Activated gamma-delta T cell treated with Interleukin-2 at 50 U/mL for 16 hours (primary cell): ENCODE data around the gene PREX1.

ENCODE experiments used
- DNase-seq: peaks from one replicate; pipeline ENCODE4 v3.0.0-alpha.2; 2020

The PREX1 gene

DNA sequence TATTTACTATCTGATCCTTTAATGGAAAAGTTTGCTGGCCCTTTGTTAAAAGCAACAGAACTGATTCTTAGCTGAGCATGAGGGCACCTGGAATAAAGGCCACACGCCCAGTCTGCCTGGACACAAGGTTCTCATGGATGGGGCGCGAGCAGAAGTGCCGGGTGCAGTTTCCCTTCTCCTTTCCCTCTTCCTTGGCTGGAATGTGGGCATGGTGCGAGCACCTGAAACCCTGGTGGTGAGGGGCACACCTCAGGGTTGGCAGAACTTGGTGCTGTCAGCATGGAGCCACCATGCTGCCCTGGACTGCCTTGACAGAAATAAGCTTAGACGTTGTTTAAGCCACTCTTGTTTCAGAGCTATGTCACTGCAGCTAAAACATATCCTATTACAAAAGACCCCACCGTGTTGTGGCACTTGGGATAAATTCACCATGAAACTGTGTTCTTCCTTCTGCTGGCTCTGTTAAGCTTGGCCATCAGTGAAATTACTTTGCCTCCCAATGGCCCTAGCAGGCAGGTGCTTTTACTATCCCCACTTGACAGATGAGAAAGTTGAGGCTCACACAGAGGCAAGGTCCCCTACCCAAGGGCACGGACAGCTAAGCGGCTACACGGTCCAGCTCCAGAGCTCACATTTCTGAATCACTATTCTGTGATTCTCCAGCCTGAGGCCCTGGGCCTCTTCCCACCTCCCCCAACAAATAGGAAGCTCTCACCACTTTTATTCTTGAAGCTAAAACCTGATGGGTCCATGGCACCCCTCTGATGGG lies 115.9 kb downstream of the PREX1 start:
- DNase-seq: no peak

DNA sequence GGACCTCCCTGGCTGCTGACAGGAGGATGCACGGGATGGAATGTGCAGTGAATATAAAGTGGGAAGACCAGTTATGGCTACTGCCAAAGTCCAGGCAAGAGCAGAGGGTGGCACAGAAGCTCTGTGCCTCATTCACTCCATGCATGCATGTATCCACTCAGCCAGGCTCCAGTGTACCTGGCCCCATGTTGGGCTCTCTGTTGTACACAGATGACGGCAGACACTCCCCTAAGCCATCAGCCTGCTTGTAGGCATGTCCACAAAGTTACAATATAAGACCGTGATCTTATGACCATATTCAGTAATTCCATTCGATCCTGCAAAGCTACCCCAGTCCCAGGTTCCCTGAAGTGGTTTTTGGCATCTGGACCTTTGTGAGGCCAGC lies 116.8 kb downstream of the PREX1 start:
- no peak for DNase-seq

DNA sequence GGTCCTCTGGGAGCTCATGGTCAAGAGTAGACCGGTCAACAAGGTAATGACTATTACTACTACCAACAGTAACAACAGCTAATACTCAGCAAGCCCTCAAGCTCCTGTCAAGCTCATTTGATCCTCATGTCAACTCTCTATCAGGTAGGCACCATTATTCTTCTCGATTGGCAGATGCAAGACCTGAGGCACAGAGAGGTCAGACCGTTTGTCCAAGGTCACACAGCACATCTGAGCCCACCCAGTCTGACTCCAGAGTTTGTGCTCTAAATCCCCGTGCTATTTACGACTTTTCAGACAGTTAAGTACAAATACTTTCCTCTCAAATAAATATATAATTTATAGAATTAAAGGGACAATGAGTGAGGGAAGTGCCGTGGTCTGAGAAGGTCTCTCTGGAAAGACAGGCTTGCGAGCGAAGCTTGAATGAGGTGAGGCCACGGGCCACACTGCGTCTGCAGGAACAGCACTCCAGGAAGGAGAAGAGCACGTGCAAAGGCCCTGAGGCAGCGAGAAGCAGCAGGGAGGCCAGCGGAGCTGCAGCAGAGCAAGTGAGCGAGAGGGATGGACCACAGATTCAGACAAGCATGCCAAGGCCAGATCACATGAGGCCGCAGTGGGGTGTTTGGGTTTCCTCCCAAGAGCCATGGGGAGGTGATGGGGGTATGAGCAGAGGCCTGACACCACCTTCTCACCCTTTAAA lies 117.3 kb downstream of the PREX1 start:
- no peak for DNase-seq

DNA sequence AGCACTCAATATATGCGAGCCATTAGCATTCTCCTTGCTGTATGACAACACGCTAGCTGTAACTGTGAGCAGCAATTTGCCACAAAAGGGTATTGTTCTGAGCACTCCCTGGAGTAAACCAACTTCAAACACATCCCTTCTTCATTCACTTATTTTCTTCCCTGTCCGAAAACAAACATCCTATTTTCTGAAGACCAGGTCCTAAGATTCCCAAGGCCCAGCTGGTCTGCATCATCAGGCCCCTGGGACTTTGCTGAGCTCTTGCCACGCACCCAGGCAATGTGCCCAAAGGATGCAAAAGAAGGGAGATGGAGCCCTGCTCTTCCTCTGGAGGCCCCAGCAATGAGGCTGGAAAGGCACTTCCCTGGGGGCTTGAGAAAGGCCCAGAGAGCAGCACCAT lies 118.1 kb downstream of the PREX1 start:
- no peak for DNase-seq

DNA sequence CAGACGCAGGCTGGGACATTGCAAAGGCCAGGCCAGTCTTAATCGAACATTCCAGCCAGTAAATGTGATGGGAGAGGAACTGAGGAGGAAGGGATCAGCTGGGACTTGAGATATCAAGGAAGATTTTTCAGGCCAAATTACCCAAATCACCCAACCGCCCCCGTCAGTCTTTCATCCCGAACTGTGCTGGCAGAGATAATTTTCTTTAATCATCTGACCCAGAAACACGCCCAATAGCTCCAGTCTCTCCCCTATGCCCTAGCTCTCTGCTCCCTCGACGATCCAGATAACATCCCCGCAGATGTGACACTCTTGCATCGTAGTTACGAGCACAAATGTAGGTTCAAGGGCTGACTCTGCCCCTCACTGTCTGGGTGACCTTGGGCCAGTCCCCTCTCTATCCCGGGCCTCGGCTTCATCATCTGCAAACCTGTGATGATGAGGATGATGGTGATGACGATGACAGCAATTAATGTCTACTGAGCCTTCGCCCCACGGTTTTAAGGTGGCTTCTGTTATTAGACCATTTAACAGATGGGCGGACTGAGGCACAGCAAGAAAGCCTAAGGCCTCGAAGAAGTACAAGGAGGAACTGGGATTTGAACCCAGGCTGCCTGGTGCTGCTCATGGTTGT lies 118.6 kb downstream of the PREX1 start:
- DNase-seq: no peak

DNA sequence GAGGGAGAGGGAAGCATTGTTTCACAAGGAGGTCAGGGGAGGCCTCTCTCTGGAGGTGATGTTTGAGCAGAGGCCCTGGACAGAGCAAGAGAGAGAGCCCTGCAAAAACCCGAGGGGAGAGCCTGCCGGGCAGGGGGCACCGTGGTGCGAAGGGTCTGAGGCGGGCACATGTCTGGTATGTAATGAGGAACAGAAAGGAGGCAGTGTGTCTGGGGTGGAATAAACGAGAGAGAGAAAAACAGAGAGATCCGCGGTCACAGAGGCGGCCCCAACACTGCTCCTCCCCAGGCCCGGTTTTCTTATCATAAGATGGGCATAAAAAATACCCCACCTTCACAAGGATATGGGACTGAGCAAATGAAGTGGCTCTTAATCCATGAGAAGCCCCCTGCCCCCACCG lies 119.2 kb downstream of the PREX1 start:
- DNase-seq: no peak

DNA sequence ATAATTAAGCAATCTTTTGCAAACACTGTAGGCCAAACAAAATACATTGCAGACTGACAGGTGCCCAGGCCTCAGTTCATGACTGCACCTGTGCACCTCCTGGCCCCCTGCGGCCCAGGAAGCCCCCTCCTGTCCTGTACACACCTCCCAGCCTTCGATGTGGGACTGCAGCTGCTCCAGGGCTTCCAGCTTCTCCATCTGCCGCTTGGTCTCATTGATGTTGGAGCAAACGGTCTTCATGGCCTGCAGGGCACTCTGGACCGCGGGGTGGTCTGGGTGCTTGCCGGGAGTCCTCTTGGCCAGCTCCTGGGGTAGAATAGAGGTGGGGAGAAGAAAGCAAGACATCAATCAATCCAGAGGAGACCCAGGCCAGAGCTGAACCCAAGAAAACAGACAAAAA lies 119.7 kb downstream of the PREX1 start:
- DNase-seq: no peak

DNA sequence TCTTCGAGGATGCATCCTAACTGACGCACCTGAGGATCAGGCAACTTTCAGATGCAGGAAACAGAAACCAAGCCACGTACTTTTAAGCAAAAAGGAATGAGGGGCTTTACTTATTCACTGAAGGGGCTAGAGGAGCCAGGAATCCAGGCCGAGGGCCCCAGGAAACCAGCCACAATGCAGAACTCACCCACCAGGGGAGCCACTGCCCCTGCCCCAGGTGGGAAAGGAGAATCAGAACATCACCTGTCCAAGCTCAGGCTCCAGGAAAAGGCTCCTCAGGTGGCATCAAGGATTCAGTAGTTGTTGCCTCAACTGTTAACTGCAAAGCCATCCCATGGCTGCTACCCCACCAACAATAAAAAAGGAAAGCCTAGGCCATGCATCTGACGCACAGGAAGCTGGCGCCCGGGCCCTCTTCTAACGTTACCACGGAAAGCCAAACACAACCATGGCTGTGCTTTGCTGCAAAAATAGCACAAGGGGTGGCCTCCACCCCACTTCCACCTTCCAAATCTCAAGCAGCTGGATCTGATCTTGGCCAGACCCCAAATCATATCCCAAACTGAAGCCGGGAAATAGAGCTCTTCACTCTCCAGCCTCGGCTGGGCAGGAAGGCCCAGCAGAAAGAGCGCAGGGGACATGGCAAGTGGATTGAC lies 121.0 kb downstream of the PREX1 start:
- DNase-seq: no peak

DNA sequence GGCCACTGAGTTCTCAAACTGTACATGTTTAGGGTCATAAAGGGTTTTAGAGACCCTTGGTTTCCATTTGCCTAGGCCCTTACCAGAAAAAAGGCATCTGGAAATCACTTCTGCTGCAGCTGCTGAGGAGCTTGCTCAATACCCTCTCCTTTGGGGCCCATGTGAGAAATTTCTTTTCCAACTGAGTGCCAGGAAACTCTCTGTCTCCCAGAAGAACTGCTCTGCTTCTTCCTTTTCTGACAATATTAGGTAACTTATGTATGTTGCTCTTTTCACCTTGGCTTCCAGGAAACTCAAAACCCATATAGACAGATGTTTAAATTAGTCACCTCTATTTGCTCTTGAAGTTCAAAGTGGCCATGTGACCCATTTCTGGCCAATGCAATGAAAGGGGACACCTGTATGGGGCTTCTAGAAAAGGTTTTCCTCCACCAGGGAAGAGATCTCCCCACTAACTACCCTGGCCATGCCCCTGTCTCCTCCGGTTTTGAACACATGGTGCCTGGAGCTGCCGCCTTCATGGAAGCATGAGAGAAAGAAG lies 121.6 kb downstream of the PREX1 start:
- DNase-seq: no peak

DNA sequence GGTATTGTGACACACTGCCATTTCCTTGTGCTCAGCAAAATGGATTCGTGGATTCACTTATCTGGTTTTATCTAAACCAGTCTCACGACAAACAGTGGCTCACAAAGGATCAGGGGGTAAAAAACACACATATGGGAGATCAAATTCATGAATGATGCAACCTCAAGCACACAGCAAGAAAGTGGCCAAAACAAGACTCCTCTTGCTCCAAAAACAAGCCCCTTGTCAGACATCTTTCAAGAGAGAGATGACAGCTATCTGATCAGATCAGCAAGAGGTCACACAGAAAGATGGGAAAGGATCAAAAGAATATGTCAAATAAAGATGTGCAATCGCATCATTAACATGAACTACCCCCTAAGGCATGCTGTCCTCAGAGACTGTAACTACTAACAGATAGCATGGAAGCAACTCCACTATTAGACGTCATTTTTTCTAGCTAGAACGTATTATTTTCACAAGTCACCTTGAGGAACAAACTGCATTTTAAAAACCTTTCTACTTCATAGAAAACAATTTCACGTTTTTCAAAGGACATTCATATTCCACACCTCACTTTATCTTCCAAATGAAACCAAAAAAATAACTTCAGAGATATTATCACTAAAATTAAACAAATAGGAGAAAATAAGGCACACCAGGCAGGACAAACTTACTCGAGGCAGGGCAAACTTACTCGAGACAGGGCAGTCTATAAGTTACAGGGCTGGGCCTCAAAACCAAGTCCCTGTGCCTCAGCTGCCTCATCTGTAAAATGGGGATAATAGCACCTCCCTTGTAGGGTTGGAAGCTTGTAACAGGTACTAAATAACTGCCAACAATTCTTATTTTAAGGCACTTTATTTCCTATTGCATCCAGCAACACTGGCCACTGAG lies 122.3 kb downstream of the PREX1 start:
- no peak for DNase-seq

DNA sequence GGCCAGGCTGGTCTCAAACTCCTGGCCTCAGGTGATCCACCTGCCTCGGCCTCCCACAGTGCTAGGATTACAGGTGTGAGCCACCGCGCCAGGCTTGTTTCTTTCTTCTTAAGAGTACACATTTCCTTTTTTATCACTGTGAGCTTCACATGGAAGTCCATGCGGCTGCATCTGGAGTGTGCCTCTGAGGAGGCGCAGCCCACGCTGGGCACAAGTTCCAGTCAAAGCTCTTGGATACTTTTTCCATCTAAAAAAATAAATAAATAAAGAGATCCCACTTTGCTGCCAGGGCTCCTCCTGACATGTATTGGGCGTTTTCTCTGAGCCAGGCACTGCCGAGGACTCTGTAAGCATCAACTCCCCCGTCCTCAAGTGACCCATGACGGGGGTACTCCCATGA lies 123.0 kb downstream of the PREX1 start:
- no peak for DNase-seq

DNA sequence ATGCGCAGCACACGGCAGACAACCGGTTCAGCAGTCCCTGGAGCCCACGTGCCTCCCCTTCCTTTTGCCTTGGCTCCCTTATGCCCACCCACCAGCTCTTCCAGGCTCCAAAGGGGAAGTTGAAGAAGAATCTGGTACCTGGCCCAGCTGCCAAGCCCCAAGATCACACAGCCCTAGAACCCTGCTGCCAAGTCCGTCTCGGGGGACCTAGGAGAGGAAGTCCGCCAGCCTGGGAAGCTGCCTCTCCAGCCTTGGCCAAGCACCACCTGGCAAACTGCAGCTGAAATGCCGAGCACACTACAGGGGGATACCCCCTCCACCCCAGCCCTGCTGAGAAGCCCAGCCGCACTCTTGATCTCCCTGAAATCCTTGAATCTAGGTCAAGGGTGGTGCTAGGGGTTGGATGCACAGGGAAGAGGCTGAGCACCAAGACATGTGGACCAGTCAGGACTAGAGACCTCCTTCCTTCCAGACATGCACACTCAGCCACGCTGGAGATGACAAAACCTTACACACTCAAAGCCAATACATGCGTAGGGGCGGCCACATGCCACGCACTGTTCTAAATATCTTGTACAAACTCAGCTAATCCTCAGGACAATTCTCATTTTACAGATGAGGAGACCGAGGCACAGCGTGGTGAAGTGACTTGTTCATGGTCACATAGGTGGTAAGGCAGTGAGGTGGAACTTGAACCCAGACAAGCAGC lies 124.1 kb downstream of the PREX1 start:
- DNase-seq: no peak

DNA sequence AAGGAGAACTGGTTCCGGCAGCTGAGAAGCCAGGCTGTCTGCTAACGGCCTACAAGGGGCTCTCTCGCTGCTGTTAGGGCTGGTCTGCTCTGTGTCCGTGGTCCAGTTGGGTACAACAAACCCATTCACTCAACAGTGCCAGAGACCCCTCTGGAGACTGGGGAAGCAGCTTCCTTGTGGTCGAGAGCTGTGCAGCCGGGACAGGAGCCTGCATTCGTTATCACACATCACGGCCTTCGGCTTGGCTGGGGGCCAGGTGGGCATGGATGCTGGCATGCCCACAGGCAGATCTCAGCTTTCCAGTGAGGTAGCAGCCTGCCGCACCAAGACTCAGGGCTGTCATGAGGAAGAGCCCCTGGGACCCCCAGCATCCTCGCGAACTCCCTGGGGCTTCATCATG lies 124.7 kb downstream of the PREX1 start:
- DNase-seq: no peak

DNA sequence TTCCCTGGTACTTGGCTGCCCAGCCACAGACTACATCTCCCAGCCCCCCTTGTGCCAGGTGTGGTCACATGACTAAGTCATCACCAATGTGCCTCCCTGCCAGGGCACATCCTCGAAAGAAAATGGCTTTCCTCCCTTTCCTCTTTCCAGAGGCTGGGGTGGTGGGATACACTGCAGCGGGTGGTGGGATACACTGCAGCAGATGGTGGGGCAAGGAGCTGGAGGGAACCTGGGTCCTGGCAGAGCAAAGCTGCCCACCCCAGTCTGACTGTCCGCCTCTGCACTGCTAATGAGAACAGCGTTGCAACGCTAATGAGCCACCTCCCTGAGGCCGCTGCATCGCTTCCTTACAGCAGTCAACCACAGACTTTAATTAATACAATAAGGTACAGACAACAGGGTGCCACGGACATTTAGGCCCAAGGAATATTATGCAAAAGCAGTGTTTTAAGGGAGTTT lies 125.3 kb downstream of the PREX1 start:
- DNase-seq: no peak

DNA sequence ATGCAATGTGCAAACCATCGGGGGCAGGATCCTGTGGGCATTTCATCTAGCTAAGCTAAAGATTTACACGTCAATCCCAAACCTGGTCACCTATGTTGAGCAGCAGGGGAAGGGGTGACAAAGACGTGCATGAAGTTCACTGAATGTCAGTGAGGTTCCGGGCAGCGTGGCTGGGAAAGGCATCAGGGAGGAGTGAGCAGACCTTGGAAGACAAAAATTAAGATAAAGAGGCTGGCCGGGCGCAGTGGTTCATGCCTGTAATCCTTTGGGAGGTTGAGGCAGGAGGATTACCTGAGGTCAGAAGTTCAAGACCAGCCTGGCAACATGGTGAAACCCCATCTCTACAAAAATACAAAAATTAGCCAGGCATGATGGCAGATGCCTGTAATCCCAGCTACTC lies 126.1 kb downstream of the PREX1 start:
- no peak for DNase-seq

DNA sequence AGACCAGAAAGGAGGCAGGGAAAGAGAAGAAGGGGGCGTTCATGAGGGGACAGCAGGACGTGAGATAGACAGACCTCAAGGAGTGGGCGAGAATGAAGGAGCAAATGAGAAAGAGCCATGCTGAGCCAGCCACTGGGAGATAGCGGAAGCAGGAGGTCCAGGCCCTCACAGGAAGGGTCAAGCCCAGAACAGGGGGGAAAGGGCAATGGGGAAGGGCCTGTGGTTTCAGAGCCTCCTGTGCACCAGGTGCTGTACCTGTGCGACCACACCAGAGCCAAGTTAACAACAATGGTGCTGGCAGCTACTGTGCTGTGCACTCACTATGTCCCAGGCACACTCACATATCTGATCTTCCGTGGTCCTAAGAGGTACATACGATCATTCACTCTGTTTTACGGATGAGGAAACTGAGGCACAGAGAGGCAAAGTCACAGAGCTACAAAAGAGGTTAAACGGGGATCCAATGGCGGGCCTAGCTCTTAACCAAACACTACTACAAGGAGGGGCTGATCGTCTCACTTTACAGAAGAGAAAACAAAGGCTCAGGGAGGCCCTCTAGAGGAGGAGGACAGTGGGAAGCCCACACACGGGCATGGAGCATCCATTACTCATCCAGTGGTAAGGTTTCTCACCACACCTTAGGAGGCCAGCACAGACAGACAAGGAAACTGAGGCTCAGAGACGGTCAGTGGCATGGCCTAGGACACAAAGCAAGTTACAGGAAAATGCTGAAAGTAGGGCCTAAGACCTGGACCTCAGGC lies 129.1 kb downstream of the PREX1 start:
- DNase-seq: no peak

DNA sequence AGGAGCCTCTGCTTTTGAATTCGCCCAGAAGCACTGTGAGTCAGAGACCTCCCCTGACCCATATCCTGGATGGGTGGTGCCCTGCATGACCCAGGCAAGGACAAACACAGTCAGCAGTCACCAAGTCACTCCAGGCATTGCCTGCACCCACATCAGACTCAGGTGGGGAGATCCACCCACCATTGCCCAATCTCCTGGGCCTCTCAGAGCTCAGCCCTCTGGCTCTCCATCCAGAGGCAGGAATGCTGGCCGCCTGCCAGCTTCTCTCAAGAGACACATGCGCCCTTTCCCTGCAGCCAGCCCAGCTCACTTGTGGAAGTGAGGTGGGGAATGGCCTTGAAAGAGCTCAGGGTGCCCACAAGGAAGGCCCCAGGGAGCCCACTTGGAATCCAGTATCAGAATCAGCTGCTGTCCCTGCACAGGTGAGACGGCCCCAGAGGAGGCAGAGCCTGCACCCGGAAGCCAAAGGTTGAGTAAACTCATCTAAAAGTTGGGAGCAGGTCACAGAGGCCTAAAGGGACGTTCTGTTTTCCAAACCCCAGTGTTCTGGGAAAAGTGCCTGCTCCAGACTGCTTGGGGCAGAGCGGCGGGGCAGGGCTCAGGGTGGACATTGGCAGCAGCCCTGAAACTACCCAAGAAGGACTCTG lies 129.8 kb downstream of the PREX1 start:
- no peak for DNase-seq

DNA sequence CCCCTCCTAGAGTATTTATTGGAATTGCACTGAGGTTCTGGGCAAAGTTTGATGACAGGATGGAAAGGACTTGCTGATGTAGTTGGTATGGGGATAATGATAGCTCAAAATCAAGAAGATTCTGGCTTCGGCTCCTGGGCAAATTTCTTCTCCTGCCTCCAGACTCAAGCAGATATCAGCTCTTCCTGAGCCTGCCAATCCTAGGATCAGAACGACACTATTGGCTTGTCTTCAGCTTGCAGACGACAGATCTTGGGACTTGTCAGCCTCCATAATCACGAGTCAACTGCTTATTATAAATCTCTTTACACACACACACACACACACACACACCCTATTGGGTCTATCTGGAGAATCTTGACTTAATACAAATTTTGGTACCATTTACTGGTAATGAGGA lies 131.1 kb downstream of the PREX1 start:
- DNase-seq: no peak

DNA sequence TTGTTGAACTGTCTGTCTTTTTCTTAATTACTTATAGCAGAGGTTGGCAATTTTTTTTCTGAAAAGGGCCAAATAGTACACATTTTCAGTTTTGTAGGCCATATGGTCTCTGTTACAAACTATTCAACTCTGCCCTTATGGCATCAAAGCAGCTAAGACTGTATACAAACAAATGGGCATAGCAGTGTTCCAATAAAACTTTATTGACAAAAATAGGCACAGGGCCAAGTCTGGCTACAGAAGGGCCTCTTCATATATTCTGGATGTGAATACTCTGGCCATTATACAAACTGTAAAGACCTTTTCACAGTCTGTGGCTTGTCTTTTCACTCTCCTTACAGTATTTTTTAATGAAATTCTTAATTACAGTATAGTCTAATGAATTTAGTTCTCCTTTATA lies 132.1 kb downstream of the PREX1 start:
- no peak for DNase-seq

DNA sequence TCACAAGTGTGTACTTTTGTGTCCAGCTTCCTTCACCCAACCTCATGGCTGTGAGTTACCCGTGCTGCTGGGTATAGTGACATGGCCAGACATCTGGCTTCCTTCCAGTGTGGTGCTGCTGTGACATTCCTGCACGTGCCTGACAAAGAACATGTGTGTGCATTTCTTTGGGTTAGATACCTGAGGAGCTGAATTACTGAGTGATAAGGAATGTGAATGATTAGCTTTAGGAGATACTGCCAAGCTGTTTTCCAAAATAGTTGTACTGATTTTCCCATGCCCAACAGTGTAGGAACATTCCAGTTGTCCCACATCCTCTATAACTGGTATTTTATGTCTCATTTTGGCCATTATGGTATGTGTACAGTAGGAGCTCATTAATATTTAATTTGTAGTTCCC lies 132.5 kb downstream of the PREX1 start:
- DNase-seq: no peak
